H1 (cell line): Measurements from ENCODE around the gene ANKRD11. TPM values are rescaled to one million over a fixed set of nuclear protein-coding genes. Genes with fewer than 3 reads are reported as not detected.

Experiments
- CHD7 ChIP-seq: fragments of 300-600 bp; sonication (generic); IDR thresholded peaks from 2 replicates; pipeline ENCODE4 v1.7.1; 2012; ENCODE audit warnings: low read length, moderate library complexity, mild to moderate bottlenecking, inconsistent platforms; ENCODE audit not compliant: insufficient replicate concordance
- FOSL1 ChIP-seq: IDR thresholded peaks from 2 replicates; pipeline ENCODE4 v1.6.1; 2011; ENCODE audit warnings: mild to moderate bottlenecking, low read depth, low read length, moderate library complexity; ENCODE audit not compliant: insufficient read depth
- HDAC2 ChIP-seq, 2 experiments: fragments of 300-600 bp in 1 of 2; sonication (generic) in 1 of 2; IDR thresholded peaks; 2 replicates each; pipeline ENCODE4 v1.6.1; 2011 to 2012; ENCODE audit warnings: low read depth in 2 of 2, low read length in 2 of 2, mild to moderate bottlenecking in 2 of 2, moderate library complexity in 2 of 2, borderline replicate concordance in 1 of 2, inconsistent platforms in 1 of 2
- SIX5 ChIP-seq: IDR thresholded peaks from 2 replicates; pipeline ENCODE4 v1.6.1; 2011; ENCODE audit warnings: mild to moderate bottlenecking, low read depth, low read length
- SP1 ChIP-seq: IDR thresholded peaks from 2 replicates; pipeline ENCODE4 v1.6.1; 2011; ENCODE audit warnings: low read depth, low read length
- ZNF274 ChIP-seq: IDR thresholded peaks from 2 replicates; pipeline ENCODE4 v1.7.0; 2012; ENCODE audit warnings: low read length, borderline replicate concordance; ENCODE audit errors: extremely low read depth
- polyA plus RNA-seq, 7 experiments: library from polyadenylated mRNA; depleted of rRNA in 3 of 7; stranded (reverse) in 5 of 7; unstranded in 2 of 7; fragments of >200 nt in 5 of 7; fragments of 200-250 nt in 2 of 7; gene quantifications; 1 replicate in 5 of 7; 2 replicates in 1 of 7; 4 replicates in 1 of 7; pipeline versions ENCODE4 v1.2.1 to v1.2.3, GENCODE V29; 2011 to 2013; ENCODE audit warnings: missing spikeins in 2 of 7, mixed read lengths in 2 of 7
- total RNA-seq: library from RNA; stranded (reverse); fragmentation: NEBNext Ultra II Directional; extraction: Animal tissue kit (Norgen Biotek cat#: 25700); gene quantifications from 2 replicates; pipeline ENCODE4 v1.2.1, GENCODE V29; 2021

The ANKRD11 gene
- total and polyA plus RNA-seq, 2 of the 8 experiments (the other 6 are each of a cell fraction or from before 2014, with no cell fraction given) = 46.5 to 142 TPM

DNA sequence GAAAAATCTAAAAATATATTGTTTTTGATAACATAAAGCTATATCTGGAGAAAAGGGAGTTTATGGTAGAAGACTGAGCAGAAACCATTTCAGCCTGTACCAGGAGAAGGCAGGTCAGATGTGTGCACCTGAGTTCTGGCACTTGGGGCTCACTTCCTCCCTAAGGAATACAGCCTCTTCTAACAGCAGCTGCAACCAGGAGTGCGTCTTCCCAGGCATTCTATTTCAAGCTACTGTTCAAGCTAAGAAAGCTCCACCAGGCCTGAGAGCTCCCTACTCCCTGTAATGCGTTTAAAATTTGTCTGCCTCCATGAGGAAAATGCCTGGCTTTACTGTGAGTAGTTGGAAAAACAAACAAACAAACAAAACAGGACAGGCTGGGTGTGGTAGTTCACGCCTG is 176.8 kb downstream of the ANKRD11 start (continued):
- TF ChIP-seq CHD7 (no peak), FOSL1 (no peak), SIX5 (no peak), SP1 (no peak), ZNF274 (no peak), HDAC2 (IDR thresholded peaks at IDR 0.05; ENCODE audit: borderline replicate concordance in 1 of 2, low read depth in 2 of 2, low read length in 2 of 2) (no peak)
